GM21737 (cell line): ENCODE measurements around the gene HSD17B10.
"Not testable (repeated sequence)": the region's sequence is repeated elsewhere in the genome, so short reads cannot be mapped to it uniquely, and the experiment has no call there.

Experiments
- ATAC-seq: cut with Tn5 transposase; IDR thresholded peaks from one replicate; pipeline ENCODE4 v1.9.1; 2021; ENCODE audit warnings: mild to moderate bottlenecking, moderate library complexity; ENCODE audit not compliant: unreplicated experiment

Gene HSD17B10

DNA sequence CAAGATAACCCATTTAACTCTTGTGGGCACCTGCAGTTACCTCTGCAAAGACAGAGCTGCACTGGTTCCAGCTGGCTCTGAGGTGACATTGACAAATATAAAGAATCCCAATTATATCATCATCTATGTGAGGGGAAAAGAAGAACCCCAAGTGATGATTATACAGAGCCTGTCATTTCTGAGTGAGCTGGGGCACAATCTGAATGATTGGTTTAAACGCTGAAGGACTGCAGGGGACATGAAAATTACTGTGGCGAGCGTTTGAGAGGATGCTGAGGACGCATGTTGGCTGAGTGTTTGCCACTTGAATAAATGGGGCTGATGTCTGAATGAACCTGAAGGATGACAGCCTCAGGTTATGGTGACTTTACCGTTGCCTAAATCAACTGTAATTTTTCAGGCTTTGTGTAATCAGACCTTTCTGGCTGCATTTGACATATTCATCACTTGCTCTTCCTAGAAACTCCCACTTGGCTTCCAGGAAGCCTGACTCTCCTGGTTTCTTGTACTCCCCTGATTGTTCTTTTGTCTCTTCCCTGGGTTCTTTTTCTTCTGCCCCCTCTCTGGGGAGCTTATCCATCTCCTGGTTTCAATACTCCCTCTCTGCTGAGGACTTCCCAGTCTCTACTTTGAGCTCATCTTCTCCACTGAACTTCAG lies 4.1 kb upstream of the HSD17B10 start:
- ATAC-seq: no peak

DNA sequence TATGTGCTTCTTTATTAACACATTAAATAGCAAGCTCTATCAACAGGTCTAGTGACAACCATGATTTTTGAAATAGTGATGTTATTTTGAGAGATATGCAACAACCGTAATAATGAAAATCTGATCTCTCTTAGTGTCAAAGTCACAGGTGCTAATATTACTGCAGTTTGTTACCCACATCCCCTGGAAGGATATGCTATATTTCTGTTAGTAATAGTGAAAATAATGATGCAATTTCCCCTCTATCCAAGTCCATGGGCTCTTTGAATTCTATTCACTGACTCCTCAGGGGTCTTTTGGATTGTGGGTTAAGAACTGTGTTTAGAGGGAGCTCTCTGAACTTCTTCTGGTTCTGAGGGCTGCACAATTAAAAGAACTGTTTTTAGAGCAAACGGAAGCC lies 3.0 kb upstream of the HSD17B10 start:
- no peak for ATAC-seq

DNA sequence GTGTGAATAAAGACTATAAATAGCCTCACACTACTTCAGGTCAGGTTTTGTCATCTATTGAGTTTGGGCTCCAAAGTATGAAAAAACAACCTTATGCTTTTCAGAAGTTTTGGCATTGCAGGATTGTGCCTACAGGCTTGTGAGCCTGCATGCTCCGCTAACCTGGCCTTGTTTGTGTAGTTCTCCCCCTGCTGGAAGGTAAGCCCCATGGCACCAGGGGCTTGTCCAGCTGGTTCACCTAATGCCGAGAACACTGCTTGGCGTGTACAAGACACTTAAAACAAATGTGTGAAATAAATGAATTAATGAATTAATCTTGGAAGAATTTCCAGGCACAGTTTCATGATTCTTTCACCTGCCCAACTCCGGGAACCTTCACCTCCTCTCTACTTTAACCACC lies 1.8 kb upstream of the HSD17B10 start:
- no peak for ATAC-seq

DNA sequence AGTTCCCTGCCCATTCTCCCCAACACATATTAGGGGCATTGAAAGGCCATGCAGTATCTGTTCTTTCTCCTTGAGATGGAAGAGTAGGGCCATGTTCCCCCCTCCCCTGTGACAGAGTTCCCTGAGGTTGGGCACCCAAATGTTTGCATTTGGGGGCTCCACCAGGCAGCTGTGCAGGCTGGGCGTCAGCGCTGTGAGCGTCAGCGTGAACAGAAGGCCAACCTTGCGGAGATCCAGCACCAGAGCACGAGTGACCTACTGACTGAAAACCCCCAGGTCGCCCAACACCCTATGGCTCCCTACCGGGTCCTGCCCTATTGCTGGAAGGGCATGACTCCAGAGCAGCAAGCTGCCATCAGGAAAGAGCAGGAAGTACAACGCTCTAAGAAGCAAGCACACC lies 3.9 kb downstream of the HSD17B10 start:
- ATAC-seq: no peak

DNA sequence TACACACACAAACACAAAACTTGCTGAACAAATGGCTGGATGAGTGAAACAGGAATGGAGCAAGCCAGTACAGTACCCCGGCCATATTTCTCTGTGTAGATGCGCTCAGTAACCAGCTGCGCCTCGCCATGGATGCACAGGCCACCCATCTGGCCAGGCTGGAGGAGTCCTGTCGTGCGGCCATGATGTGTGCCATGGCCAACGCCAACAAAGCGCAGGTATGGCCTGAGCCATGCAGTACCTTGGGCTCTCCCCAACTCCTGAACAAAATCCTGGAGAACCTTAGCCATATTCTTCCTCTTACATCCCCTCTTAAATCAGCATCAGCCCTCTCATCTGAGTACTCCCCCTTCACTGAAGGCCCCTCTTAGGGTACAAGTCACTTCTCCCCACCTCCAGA lies 4.4 kb downstream of the HSD17B10 start:
- no peak for ATAC-seq

DNA sequence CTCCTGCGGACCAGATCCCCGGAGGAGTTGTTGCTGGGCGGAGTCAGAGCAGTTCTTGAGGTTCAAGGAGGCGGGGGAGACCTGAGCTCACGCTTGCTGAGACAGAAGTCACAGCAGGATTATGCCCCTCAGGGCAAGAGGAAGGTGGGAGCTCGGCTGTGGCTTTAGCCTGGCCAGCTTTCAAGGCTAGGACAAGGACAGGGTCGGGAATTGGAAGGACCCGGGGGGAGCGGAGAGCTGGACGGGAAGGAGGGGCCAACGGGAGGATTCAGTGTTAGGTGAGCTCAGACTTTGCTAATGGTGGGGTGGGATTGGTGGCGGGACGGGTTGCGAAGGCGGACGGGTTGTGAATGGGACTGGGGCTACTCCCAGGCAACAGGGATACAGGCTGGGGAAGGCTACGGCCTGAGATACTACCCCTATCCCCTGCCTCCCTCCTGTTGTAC lies 11.3 kb downstream of the HSD17B10 start, which contains the start of gene RIBC1:
TSS of gene RIBC1 (plus strand) at position 13 of the 446 bp plus-strand sequence. CDS start 3,404 bp downstream, outside the sequence.
- ATAC-seq: no peak

DNA sequence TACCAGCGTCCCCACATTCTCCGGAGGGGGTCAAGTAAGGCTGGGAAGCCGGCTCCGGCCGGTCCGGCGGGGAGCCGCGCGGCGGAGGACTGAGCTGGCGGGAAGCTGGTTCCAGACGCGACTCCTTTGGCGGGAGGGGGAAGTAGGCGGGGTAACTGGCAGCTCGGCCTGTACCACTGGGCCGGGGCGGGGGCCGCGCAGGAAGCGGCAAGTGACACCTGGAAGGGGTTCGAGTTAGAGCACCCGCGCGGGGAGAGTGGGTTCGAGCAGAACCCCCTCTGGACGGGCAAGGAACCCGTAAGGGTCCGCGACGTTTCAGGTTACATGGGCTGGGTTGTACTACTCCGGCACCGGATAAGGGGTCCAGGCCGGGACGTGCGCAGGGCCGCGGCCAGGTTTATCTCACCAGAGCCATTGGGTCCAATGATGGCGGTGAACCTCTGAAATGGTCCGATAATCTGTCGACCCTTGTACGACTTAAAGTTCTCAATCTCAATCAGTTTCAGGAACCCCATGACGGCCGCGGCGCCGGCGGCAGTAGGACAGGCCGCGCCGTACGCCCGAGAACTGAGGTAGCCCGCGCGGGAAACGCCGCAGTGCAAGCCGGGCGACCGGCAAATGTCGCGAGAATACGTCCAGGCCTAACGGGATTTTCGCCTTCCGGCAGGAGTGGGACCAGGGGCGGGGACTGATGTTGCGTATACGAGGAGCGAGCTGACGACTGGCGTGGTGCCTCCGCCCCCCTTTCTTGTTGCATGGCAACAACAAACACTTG lies 11.9 kb downstream of the HSD17B10 start, which contains the start of gene SMC1A:
TSS of gene SMC1A (minus strand) at position 569 of the 775 bp plus-strand sequence. CDS start at position 515, 54 bp downstream.
- ATAC-seq: peak; percentile 95

DNA sequence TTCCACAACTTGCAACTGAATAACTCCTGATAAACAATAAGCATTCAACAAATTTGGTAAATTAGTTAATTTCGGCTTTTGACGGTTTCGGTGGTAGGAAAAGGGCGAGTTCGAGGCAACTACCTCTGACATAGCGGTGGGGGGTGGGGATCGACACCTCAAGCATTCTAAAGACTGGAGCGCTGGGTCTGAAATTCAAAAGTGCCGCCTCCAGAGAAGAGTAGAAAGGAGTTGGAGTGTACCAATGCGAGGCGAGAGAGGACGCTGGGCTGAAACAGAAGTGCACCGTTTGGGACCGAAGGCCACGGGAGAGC lies 12.4 kb downstream of the HSD17B10 start:
- no peak for ATAC-seq

DNA sequence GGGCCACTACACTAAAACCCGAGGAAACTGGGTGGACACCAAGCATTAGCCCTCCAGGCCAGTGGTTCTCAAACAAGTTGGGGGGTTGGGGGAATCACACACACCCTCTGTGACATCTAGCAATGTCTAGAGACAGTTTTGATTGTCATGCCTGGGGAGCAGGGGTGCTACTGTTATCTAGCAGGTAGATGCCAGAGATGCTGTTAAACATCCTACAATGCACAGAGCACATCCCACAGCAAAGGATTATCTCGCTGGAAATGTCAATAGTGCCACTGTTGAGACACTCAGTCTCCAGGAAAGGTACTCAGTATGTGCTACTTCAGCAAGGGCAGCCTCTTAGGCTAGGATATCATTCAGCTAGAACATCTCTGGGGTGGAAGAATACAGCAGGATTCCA lies 13.0 kb downstream of the HSD17B10 start:
- no peak for ATAC-seq

DNA sequence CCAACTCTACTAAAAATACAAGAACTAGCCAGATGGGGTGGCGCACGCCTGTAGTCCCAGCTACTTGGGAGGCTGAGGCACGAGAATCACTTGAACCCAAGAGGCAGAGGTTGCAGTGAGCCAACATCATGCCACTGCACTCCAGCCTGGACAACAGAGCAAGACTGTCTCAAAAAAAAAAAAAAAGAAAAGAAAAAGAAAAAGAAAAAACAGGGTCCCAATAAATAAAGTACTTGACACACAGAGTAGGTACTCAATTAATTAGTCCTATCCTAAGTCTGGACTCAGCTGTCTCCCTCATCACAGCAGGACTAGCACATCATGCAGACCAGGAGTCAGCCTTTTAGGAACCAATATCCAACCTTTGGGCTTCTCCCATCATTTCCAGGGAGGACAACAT lies 13.8 kb downstream of the HSD17B10 start:
- not testable (repeated sequence) for ATAC-seq

DNA sequence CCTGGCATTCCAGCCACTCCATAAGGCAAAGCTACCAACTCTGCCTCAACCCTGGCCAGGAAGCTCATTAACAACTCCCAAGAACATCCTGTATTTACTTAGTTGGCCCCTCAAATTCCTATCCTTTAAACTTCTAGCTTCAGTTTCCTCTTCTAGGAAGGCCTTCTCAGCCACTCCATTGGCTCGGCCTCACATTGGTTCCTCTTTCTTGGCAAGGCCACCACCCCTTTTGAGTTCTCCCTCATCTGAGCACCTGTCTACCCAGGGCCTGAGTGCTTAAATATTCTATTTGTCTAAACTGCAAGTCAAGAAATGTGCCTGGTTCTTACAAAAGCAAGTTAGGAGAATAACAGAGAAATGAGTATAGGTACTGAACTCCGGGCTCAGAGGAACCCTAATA lies 21.7 kb downstream of the HSD17B10 start:
- ATAC-seq: no peak

DNA sequence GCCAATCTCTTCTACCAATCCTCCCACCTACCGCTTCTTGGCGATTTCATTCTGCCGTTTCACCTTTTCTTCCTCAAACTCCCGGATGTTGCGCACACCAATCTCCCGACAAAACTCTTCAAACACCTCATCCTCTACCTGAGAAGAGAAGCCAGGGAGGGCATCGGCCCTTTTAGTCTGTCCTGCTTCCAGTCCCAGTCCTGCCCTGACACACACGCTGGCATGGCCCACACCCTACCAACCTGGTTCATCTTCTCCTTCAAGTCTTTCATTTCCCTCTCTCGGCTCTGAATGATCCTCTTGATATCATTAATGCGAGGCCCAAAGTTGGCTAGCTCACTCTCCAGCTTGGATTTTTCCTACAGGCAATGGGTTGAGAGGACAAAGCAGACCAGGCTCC lies 30.6 kb downstream of the HSD17B10 start:
- no peak for ATAC-seq

DNA sequence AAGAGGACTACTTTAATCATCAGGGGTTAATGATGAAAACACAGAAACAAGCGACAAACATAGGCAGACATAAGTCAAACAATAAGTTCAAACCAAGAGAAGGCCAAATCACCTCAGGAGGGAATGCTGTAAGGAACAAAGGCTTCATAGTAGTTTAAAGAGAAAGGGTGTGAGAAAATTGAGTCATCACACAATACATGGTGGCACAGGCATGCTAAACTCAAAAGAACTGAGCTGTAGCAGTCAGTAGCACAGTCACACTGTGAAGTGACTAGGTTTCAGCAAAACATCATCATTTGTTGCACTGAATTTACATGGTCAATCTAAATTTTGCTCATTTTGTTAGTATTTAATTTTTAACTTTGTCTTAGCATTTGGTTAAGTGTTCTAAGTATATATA lies 36.0 kb downstream of the HSD17B10 start:
- ATAC-seq: no peak

DNA sequence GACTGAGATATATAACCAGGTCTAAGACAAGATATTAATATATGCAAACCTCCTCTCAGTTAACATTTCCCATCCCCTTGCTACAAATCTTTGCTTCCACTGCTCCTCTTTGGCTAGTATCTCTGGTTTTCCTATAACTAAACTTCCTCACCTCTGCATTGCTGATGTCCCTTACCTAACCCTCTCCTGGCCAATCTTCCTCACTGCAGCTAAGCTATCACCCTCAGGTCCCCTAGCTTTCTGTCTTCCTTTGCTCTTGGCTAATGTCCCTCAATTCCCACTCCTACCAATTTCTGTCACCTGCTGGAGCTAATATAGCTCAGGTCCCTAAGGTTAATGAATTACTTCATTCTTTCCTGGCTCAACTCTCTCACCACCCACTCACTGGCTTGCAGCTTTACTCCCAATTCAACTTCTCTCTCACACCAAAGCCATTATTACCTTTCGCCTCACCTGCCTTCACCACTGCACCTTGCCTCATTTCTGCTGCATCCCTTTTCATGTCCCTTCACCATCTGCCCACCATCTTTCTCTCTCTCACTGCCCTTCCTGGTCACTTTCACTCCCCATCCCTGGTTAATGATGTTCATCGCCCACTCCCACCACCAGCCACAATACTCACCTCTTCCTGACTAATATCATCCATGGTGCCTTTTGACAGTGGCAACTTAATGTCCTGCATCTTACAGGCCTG lies 38.4 kb downstream of the HSD17B10 start:
- no peak for ATAC-seq

DNA sequence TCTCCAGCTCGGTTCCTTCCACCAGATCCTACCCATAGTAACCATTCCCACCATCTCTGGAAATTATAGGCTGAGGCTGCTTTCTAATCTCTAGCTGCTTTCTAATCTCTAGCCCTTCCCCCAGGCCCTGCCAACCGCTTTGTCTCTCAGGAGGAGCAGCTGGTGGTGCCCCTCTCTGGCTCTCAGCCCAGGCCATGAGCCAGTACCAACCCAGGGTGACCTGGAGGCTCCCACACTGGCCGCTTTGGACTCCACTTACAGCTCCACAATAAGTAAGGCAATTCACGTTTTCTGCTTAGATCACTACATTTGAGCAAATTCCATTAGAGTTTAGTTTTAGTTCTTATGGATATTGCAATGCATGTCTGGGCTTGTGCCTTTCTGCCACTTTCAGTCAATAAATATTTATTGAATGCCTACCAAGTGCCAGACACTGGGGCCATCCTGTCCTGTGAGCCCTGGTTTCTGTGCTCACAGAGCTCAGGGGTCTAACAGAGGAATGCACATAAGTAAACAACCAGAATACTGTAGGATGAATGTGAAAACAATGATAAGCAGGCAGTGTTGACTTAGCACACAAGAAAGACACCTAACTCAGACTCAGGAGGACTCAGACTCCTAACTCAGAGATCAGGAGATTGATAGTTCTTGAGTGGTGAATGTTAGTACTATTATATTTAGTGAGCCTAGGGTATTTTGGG lies 50.6 kb downstream of the HSD17B10 start:
- no peak for ATAC-seq
